Urinary bladder (tissue), 4 donors: Measurements from ENCODE around the gene OGN. TPM values are rescaled to one million over a fixed set of nuclear protein-coding genes. Genes with fewer than 3 reads are reported as not detected.
A peak's percentile ranks its signal among the peaks of the same experiment; 100 is the strongest.

Experiments used
- DNase-seq: peaks from one replicate; pipeline ENCODE4 v3.0.0-alpha.2; 2015; ENCODE audit errors: extremely low spot score
- H3K27ac ChIP-seq: one replicate; pipeline ENCODE4 v1.5.1; 2013; ENCODE audit warnings: low read depth, mild to moderate bottlenecking, moderate library complexity
- H3K36me3 ChIP-seq: one replicate; pipeline ENCODE4 v1.6.1; 2013; ENCODE audit warnings: mild to moderate bottlenecking, moderate library complexity; ENCODE audit not compliant: insufficient read depth
- H3K4me1 ChIP-seq: one replicate; pipeline ENCODE4 v1.6.1; 2013; ENCODE audit warnings: mild to moderate bottlenecking, moderate library complexity; ENCODE audit not compliant: insufficient read depth
- H3K4me3 ChIP-seq: one replicate; pipeline ENCODE4 v1.5.1; 2013; ENCODE audit warnings: low read depth, low read length
- WGBS: extraction: QIAGEN DNeasy Blood & Tissue Kit; methylation state at CpG from one replicate; pipeline ENCODE4 v1.1.7; 2013; 5-methylcytosine and 5-hydroxymethylcytosine counted together
- polyA plus RNA-seq: library from polyadenylated mRNA; stranded (reverse); fragments of 200-250 nt; gene quantifications from one replicate; pipeline ENCODE4 v1.2.3, GENCODE V29; 2013
- total RNA-seq: library from RNA; depleted of rRNA; stranded (reverse); fragments of >200 nt; gene quantifications from one replicate; pipeline ENCODE4 v1.2.3, GENCODE V29; 2014
- donor health status: healthy with polysubstance abuse.
- donor health status: healthy.

Gene OGN
- total and polyA plus RNA-seq, 2 donors = 19.5 to 822 TPM

GRCh38 chr9:92349771-92350739 lies 54.3 kb downstream of the OGN start:
- DNase-seq = peak; percentile 77
- WGBS = 22% methylated on average over 7 of the region's 7 CpGs
- no peaks in the 10 kb centered on the region for H3K4me1 ChIP-seq
- no peak overlapping the region for H3K4me3 ChIP-seq
- H3K27ac ChIP-seq = no peak overlapping the region
- no peaks in the 10 kb centered on the region for H3K36me3 ChIP-seq

GRCh38 chr9:92345582-92345981 lies 58.8 kb downstream of the OGN start:
- no peak overlapping the region for H3K4me3 ChIP-seq
- no peaks in the 10 kb centered on the region for H3K36me3 ChIP-seq
- no peaks in the 10 kb centered on the region for H3K4me1 ChIP-seq
- DNase-seq = no peak
- no peak overlapping the region for H3K27ac ChIP-seq

GRCh38 chr9:92342825-92343488 lies 61.4 kb downstream of the OGN start:
- no peaks in the 10 kb centered on the region for H3K4me1 ChIP-seq
- 38% methylated on average over 1 of the region's 1 CpG for WGBS
- no peak for DNase-seq
- no peaks in the 10 kb centered on the region for H3K36me3 ChIP-seq
- no peak overlapping the region for H3K27ac ChIP-seq
- H3K4me3 ChIP-seq = no peak overlapping the region

GRCh38 chr9:92341578-92341977 lies 62.8 kb downstream of the OGN start:
- Histone ChIP-seq H3K4me1 (no peaks in the 10 kb centered on the region), H3K36me3 (no peaks in the 10 kb centered on the region), H3K27ac (no peak overlapping the region), H3K4me3 (no peak overlapping the region)
- WGBS = 100% methylated on average over 1 of the region's 1 CpG
- DNase-seq = no peak

GRCh38 chr9:92333282-92333634 lies 71.1 kb downstream of the OGN start:
- Histone ChIP-seq H3K4me3 (no peak overlapping the region), H3K4me1 (no peaks in the 10 kb centered on the region), H3K27ac (no peak overlapping the region), H3K36me3 (no peaks in the 10 kb centered on the region)
- no peak for DNase-seq
- WGBS = 65% methylated on average over 2 of the region's 2 CpGs

Other genes with a start within 250 kb of the OGN start
- 182 TPM for gene IARS1, start 110.9 kb downstream of the OGN start, total RNA-seq
- 33.3 TPM for gene IARS1, start 110.9 kb downstream of the OGN start, polyA plus RNA-seq
- 46.3 TPM for gene NOL8, start 79.2 kb downstream of the OGN start, total RNA-seq
- 17.2 TPM for gene NOL8, start 79.2 kb downstream of the OGN start, polyA plus RNA-seq
- gene CENPP, start 78.6 kb downstream of the OGN start, total RNA-seq = 20.9 TPM
- gene CENPP, start 78.6 kb downstream of the OGN start, polyA plus RNA-seq = 2.7 TPM
- 20.5 TPM for gene OMD, start 19.9 kb upstream of the OGN start, total RNA-seq
- 15.3 TPM for gene OMD, start 19.9 kb upstream of the OGN start, polyA plus RNA-seq
- 298 TPM for gene ASPN, start 77.9 kb upstream of the OGN start, total RNA-seq
- gene ASPN, start 77.9 kb upstream of the OGN start, polyA plus RNA-seq = 7.6 TPM
- 64.1 TPM for gene ECM2, start 131.4 kb upstream of the OGN start, total RNA-seq
- gene ECM2, start 131.4 kb upstream of the OGN start, polyA plus RNA-seq = 7.1 TPM